CD4-positive, alpha-beta T cell treated with Interleukin-10 for 1 hour (primary cell): ENCODE measurements around the gene ZNF48.

Experiments used
- DNase-seq: peaks from one replicate; pipeline ENCODE4 v3.0.0-alpha.2; 2020

ZNF48 gene

DNA sequence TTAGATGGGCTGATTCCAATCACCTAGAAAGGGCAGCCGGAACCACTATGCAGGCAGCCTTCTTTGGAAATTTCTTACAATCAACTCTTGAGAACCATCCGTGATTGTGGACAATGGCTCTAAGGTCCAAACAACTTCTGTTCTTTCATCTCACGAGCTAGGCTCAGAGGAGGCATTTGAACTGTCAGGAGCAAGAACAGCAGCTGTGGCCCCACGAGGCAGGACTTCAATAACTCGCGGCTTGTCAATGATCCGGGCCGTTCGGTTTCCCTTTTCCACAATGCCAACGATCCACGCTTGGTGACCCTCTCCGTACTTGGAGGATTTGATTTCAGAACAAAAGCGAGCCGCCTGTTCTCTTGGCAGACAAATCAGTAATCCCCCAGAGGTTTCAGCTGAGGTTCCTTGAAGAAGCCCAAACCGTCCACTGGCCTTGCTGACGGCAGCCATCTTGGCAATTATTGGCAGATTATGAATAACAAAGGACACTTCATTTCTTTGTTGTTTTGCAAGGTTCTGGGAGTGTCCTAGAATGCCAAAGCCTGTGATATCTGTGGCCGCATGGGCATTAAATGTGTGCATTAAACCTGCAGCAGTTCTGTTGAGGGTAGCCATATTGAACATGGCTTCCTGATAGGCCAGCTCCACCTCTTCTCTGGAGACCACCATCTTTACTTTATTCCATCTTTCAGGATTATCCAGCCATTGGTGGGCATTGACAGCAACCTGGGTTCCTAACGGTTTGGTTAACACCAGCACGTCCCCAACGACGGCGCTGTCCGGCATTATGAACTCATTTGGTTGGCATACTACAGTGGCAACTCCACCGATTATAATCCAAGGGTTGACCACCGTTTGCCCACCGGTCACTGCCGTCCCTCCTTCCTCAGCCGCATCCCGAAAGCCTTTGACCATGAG is 49.3 kb downstream of the ZNF48 start:
- DNase-seq, result no peak

DNA sequence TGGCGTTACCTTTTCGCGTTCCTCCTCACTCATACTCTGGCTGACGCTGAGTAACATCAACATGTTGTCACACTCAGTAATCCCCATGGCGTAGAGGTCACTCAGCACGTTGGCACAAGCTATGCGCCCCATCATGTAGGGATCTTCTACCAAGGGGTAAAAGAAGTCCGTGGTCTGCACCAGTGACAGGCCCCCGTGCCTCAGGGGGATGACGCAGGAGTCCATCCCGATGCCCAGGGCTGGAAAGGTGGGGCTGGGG is 49.9 kb downstream of the ZNF48 start:
- no peak for DNase-seq

DNA sequence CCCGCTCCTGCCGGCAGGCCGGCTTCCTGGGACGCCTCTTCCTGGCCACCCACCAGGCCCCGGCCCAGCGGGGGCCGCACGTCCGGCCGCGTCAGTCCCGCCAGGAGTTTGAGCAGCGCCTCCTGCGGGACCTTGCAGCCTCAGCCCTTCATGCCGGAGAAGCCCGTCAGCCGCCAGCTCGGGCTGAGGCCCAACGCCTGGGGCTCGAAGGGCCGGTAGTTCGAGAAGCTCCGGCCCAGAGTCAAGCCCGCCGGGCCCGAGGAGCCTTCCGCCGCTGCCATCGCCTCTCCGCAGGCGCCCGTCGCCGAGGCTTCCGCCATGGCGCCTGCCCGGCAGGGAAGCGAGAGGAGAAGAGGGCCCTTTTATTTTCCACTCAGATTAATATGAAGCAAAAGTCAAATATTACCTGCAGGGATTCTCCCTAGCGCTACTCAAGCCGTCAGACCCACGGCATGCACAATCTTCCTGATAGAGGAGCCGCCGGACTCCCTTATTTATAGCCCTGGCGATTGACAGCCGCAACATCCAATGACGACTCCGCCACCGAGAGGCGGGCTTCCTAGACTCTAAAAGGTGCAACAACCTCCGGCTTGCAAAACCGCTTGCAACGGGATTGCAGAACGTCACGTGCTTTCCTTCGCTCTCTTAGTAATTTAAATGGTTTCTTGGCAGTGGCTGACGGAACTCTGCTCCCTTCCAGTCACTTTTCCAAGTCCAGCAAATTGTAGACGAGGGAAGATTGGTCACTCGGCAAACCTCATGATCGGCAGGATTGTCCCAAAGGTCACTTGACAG is 50.4 kb downstream of the ZNF48 start, which contains the start of gene SEPHS2:
Gene SEPHS2 (minus strand): TSS at position 467 of the 795 bp plus-strand sequence. CDS start 147 bp downstream, at position 320.
- peak; percentile 97 for DNase-seq

DNA sequence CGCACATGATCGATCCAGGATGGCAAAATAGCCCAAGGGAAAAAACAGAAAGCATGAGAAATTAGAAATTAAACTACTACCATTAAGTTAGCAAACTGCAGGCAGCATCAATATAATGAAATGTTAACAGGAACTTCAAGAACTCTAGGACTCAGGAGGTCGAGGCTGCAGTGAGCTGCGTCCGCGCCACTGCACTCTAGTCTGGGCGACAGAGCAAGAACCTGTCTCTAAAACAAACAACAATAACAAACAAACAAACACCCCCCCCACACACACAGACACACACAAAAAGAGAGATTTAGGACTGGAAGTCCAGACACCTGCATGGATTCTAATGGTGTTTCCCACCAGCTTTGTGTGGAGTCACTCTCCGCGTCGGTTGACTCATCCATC is 51.0 kb downstream of the ZNF48 start:
- no peak for DNase-seq

DNA sequence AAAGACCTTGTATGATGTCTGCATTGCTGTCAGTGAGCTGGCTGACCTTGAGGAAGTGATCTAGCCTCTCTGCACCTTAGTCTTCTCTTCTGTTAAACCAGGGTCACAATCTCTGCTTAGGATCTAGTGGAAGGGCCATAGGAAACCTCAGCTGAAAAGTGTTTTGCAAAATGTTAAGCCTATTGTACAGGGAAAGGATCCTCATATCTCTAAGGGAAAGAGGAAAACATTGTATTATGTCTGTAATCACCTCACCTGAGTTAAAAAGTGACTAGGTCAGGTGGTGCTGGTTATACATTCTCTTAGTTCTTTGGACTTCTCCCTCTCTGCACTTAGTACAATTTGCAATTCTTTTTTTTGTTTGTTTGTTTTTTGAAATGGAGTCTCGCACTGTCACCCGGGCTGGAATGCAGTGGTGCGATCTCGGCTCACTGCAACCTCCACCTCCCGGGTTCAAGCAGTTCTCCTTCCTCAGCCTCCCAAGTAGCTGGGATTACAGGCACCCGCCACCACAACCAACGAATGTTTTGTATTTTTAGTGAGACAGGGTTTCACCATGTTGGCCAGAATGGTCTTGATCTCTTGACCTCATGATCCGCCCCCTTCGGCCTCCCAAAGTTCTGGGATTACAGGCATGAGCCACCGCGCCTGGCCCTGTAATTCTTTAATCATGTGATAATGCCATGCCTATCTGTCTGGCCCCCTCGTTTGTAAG is 52.4 kb downstream of the ZNF48 start:
- no peak for DNase-seq

DNA sequence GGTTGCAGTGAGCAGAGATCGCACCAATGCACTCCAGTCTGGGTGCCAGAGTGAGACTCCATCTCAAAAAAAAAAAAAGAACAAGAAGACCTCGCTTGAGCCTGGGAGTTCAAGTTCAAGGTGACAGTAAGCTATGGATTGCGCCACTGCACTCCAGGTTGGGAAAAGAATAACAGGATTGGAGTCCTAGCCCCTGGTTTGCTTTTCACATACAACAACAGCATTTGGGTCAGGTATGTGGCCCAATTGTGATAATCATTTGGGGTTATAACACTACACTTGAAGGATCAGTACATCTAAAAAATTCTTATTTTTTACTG is 53.9 kb downstream of the ZNF48 start:
- DNase-seq, result no peak
